MCF 10A (cell line): ENCODE measurements around the gene ANKRD62. TPM values are rescaled to one million over a fixed set of nuclear protein-coding genes. Genes with fewer than 3 reads are reported as not detected.
A peak's percentile ranks its signal among the peaks of the same experiment; 100 is the strongest.

Source experiments
- BruUV-seq: library from RNA; stranded (reverse); fragments of 400-500 nt; replicated peaks from 2 replicates; lab custom pipeline; 2021; lab: Mats Ljungman, UMichigan
- CTCF ChIA-PET: fragments of 300-600 bp; sonication (Branson Sonifier 250); formaldehyde crosslinking; extraction: SDS; loops from one replicate; lab custom pipeline; 2021; ENCODE audit warnings: antibody characterized with exemption, inconsistent platforms; lab: Yijun Ruan, JAX
- POLR2A ChIA-PET: fragments of 300-600, 350-650 bp; sonication (Branson Sonifier 250); formaldehyde crosslinking; extraction: SDS; loops from one replicate; lab custom pipeline; 2020; ENCODE audit warnings: antibody characterized with exemption, inconsistent platforms; lab: Yijun Ruan, JAX
- DNase-seq: peaks from one replicate; pipeline ENCODE4 v3.0.0-alpha.2; 2018; ENCODE audit not compliant: unreplicated experiment
- H3K27ac Mint-ChIP-seq: one replicate; pipeline ENCODE4 v1.8.0; 2022; ENCODE audit warnings: mild to moderate bottlenecking, low read depth, mixed read lengths; ENCODE audit not compliant: unreplicated experiment
- H3K27me3 Mint-ChIP-seq: one replicate; pipeline ENCODE4 v1.8.0; 2022; ENCODE audit warnings: mixed read lengths; ENCODE audit not compliant: insufficient read depth, unreplicated experiment
- H3K36me3 Mint-ChIP-seq: one replicate; pipeline ENCODE4 v1.8.0; 2022; ENCODE audit warnings: mild to moderate bottlenecking, moderate library complexity, mixed read lengths; ENCODE audit not compliant: insufficient read depth, unreplicated experiment
- H3K4me1 Mint-ChIP-seq: one replicate; pipeline ENCODE4 v1.8.0; 2022; ENCODE audit warnings: mixed read lengths; ENCODE audit not compliant: insufficient read depth, unreplicated experiment
- H3K4me3 Mint-ChIP-seq: one replicate; pipeline ENCODE4 v1.8.0; 2022; ENCODE audit warnings: mild to moderate bottlenecking, moderate library complexity, mixed read lengths; ENCODE audit not compliant: unreplicated experiment
- H3K9me3 Mint-ChIP-seq: one replicate; pipeline ENCODE4 v1.8.0; 2022; ENCODE audit warnings: mixed read lengths; ENCODE audit not compliant: unreplicated experiment
- intact Hi-C: fragments of 100-400 bp; cut with micrococcal nuclease; formaldehyde crosslinking; loops from 2 replicates; pipeline ENCODE4 v1.14.1; 2022
- total RNA-seq: library from RNA; stranded (reverse); gene quantifications from 2 replicates; pipeline ENCODE4 v1.2.3, GENCODE V29; 2022
- TF ChIP-seq, protein P1 (sequence below): fragments of 200-600 bp; IDR thresholded peaks from one replicate; pipeline ENCODE4 v1.8.0; 2022; ENCODE audit warnings: antibody characterized with exemption, mild to moderate bottlenecking; ENCODE audit not compliant: unreplicated experiment

ANKRD62 gene
- total RNA-seq, 1 experiment from 2014 or later: not detected

DNA sequence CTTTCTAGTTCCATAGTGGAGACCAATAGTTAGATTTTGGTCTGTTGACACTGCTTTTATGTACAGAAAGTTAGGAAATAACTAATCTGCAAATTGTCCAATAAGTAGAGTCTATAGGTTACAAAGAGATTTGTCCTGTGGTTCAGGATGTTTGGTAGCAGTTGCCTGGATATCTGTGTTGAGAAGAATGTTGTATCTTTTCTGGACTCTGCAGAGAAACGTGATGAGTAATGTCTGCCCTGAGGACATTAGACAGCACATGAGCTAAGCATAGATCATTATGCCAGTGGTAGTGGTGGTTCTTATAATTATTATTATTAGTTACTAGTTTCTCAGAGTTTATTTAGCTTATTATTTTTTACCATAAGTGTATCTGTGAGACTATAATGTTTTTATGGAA, 65.8 kb downstream of the ANKRD62 start:
- Mint-ChIP-seq H3K27me3 (no peaks in the 10 kb centered on the region), H3K36me3 (no peaks in the 10 kb centered on the region), H3K9me3 (no peaks in the 10 kb centered on the region), H3K4me1 (peaks cover 30% of the 10 kb centered on the region), H3K4me3 (no peak overlapping the region), H3K27ac (peak overlapping the region; percentile 39)
- TF ChIP-seq, protein P1, sequence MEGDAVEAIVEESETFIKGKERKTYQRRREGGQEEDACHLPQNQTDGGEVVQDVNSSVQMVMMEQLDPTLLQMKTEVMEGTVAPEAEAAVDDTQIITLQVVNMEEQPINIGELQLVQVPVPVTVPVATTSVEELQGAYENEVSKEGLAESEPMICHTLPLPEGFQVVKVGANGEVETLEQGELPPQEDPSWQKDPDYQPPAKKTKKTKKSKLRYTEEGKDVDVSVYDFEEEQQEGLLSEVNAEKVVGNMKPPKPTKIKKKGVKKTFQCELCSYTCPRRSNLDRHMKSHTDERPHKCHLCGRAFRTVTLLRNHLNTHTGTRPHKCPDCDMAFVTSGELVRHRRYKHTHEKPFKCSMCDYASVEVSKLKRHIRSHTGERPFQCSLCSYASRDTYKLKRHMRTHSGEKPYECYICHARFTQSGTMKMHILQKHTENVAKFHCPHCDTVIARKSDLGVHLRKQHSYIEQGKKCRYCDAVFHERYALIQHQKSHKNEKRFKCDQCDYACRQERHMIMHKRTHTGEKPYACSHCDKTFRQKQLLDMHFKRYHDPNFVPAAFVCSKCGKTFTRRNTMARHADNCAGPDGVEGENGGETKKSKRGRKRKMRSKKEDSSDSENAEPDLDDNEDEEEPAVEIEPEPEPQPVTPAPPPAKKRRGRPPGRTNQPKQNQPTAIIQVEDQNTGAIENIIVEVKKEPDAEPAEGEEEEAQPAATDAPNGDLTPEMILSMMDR: no peak
- no TSS peak for BruUV-seq
- POLR2A ChIA-PET: interaction anchor here (1.0 to 1.7 kb wide), 3 partner anchors 9 to 150 kb away, joined by 3 to 7 read pairs (median 4); no protein-coding TSS in a partner anchor
- DNase-seq: peak; percentile 73
- CTCF ChIA-PET: interaction anchor here (0.6 to 1.5 kb wide), 3 partner anchors 77 to 113 kb away, joined by 3 to 8 read pairs (median 3); no protein-coding TSS in a partner anchor
- intact Hi-C loops: no loop called here

DNA sequence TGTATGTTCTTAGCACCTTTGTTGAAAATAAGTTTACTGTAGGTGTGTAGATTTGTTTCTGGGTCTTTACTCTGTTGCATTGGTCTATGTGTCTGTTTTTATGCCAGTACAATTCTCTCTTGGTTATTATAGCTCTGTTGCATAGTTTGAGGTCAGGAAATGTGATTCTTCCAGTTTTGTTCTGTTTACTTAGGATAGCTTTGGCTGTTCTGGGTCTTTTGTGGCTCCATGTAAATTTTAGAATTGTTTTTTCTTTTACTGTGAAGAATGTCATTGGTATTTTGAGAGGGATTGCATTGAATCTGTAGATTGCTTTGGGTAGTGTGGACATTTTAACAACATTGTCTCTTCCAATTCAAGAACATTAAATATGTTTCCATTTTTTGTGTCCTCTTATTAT, 69.1 kb downstream of the ANKRD62 start:
- TF ChIP-seq, protein P1: no peak
- H3K4me1 Mint-ChIP-seq: peaks cover 15% of the 10 kb centered on the region
- no peak overlapping the region for H3K27ac Mint-ChIP-seq
- H3K4me3 Mint-ChIP-seq: no peak overlapping the region
- intact Hi-C loops: no loop called here
- no peaks in the 10 kb centered on the region for H3K27me3 Mint-ChIP-seq
- H3K36me3 Mint-ChIP-seq: no peaks in the 10 kb centered on the region
- no peaks in the 10 kb centered on the region for H3K9me3 Mint-ChIP-seq
- POLR2A ChIA-PET: no interaction called here
- BruUV-seq: no TSS peak
- DNase-seq: no peak
- CTCF ChIA-PET: no interaction called here

DNA sequence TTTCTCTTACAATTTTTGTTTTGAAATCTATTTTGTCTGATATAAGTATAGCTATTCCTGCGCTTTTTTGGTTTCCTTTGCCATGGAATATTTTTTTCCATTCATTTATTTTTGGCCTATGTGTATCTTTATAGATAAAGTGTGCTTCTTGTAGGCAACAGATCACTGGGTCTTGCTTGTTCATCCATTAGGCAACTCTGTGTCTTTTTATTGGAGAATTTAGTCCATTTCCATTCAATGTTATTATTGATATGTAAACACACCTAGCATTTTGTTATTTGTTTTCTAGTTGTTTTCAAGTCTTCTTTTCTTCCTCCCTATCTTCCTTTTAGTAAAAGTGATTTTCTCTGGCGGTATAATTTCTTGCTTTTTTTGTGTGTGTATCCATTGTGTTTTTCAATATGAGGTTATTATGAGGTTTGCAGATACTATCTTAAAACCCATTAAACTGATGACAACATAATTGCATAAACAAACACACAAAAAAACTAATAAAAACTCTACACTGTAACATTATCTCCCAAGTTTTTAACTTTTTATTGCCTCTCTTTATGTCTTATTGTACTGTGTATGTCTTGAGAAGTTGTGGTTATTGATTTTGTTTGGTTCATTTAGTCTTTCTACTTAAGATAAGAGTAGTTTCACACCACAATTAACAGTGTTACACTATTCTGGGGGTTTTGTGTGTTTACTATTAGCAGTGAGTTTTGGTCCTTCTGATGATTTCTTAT, 71.6 kb downstream of the ANKRD62 start:
- no peak for DNase-seq
- H3K4me3 Mint-ChIP-seq: no peak overlapping the region

More for the DNA sequence above, 71.6 kb downstream of the ANKRD62 start:
- CTCF ChIA-PET: no interaction called here
- BruUV-seq: no TSS peak
- intact Hi-C loops: no loop called here
- TF ChIP-seq, protein P1: no peak
- Mint-ChIP-seq H3K27me3 (peaks cover 6% of the 10 kb centered on the region), H3K4me1 (peaks cover 10% of the 10 kb centered on the region), H3K9me3 (no peaks in the 10 kb centered on the region), H3K36me3 (no peaks in the 10 kb centered on the region), H3K27ac (no peak overlapping the region)
- POLR2A ChIA-PET: interaction anchor here (0.8 kb wide), 2 partner anchors 13 to 89 kb away, joined by 3 read pairs; no protein-coding TSS in a partner anchor

Other genes with a start within 250 kb of the ANKRD62 start
- gene CHMP1B, start 242.4 kb upstream of the ANKRD62 start, total RNA-seq: 39.7 and 50.1 TPM in 2 replicates
- 15.7 and 24.7 TPM in 2 replicates for gene MPPE1, start 185.5 kb upstream of the ANKRD62 start, total RNA-seq
- 8.8 and 12.8 TPM in 2 replicates for gene IMPA2, start 112.3 kb upstream of the ANKRD62 start, total RNA-seq
- not detected in 2 replicates for gene CIDEA, start 160.5 kb downstream of the ANKRD62 start, total RNA-seq
- gene TUBB6, start 214.4 kb downstream of the ANKRD62 start, total RNA-seq: 141 and 167 TPM in 2 replicates